ENCODE measurements around the gene APLF.

Gene APLF

GRCh38 chr2:68431316-68431972 is 35.9 kb upstream of the APLF start:
- POLR2A ChIA-PET = no interaction called here

GRCh38 chr2:68432696-68433658 is 34.4 kb upstream of the APLF start:
- CTCF ChIA-PET = no interaction called here

More at GRCh38 chr2:68431316-68431972, 35.9 kb upstream of the APLF start:
- CTCF ChIA-PET = no interaction called here
- DNase-seq (ENCODE audit: extremely low spot score) = no peak
- TF ChIP-seq HDGF (IDR thresholded peaks at IDR 0.05; ENCODE audit: borderline replicate concordance) (no peak), SUZ12 (IDR thresholded peaks at IDR 0.05) (no peak), FOXM1 (IDR thresholded peaks at IDR 0.05; ENCODE audit: borderline replicate concordance) (no peak), FOXA1 (IDR thresholded peaks at IDR 0.05) (no peak), TARDBP (IDR thresholded peaks at IDR 0.05) (no peak), ELF4 (IDR thresholded peaks at IDR 0.05) (no peak), SP1 (IDR thresholded peaks at IDR 0.05) (no peak), CTBP1 (IDR thresholded peaks at IDR 0.05; ENCODE audit: borderline replicate concordance) (no peak), BHLHE40 (IDR thresholded peaks at IDR 0.05; ENCODE audit: borderline replicate concordance) (no peak), PKNOX1 (IDR thresholded peaks at IDR 0.05) (no peak), LEF1 (IDR thresholded peaks at IDR 0.05; ENCODE audit: borderline replicate concordance) (no peak), ARNT (IDR thresholded peaks at IDR 0.05) (no peak), L3MBTL2 (conservative IDR thresholded peaks at IDR 0.05) (no peak), FOXK2 (IDR thresholded peaks at IDR 0.05) (no peak), NFRKB (IDR thresholded peaks at IDR 0.05) (no peak), ZNF384 (IDR thresholded peaks at IDR 0.05) (no peak)

GRCh38 chr2:68434981-68435380 is 32.4 kb upstream of the APLF start:
- no peak for DNase-seq (ENCODE audit: extremely low spot score)
- CTCF ChIA-PET = no interaction called here
- TF ChIP-seq TARDBP (IDR thresholded peaks at IDR 0.05) = no peak
- no peak for TF ChIP-seq PKNOX1 (IDR thresholded peaks at IDR 0.05)
- no peak for TF ChIP-seq L3MBTL2 (conservative IDR thresholded peaks at IDR 0.05)
- TF ChIP-seq NFRKB (IDR thresholded peaks at IDR 0.05) = no peak
- TF ChIP-seq FOXK2 (IDR thresholded peaks at IDR 0.05) = no peak
- no peak for TF ChIP-seq ARNT (IDR thresholded peaks at IDR 0.05)
- TF ChIP-seq SUZ12 (IDR thresholded peaks at IDR 0.05) = no peak
- no peak for TF ChIP-seq FOXM1 (IDR thresholded peaks at IDR 0.05; ENCODE audit: borderline replicate concordance)
- TF ChIP-seq CTBP1 (IDR thresholded peaks at IDR 0.05; ENCODE audit: borderline replicate concordance) = no peak
- POLR2A ChIA-PET = no interaction called here

More at GRCh38 chr2:68432696-68433658, 34.4 kb upstream of the APLF start:
- TF ChIP-seq SUZ12 (IDR thresholded peaks at IDR 0.05) (no peak), L3MBTL2 (conservative IDR thresholded peaks at IDR 0.05) (no peak), FOXA1 (IDR thresholded peaks at IDR 0.05) (no peak), FOXK2 (IDR thresholded peaks at IDR 0.05) (no peak), SP1 (IDR thresholded peaks at IDR 0.05) (no peak), ARNT (IDR thresholded peaks at IDR 0.05) (no peak), CTBP1 (IDR thresholded peaks at IDR 0.05; ENCODE audit: borderline replicate concordance) (no peak), BHLHE40 (IDR thresholded peaks at IDR 0.05; ENCODE audit: borderline replicate concordance) (no peak), ELF4 (IDR thresholded peaks at IDR 0.05) (no peak)
- DNase-seq (ENCODE audit: extremely low spot score) = no peak
- POLR2A ChIA-PET = no interaction called here

GRCh38 chr2:68435615-68436014 is 31.8 kb upstream of the APLF start:
- ChIA-PET CTCF (no interaction called here), POLR2A (no interaction called here)

GRCh38 chr2:68436270-68436669 is 31.1 kb upstream of the APLF start:
- TF ChIP-seq ELF4 (IDR thresholded peaks at IDR 0.05) (no peak), FOXA1 (IDR thresholded peaks at IDR 0.05) (no peak), L3MBTL2 (conservative IDR thresholded peaks at IDR 0.05) (no peak), HDGF (IDR thresholded peaks at IDR 0.05; ENCODE audit: borderline replicate concordance) (no peak), NFRKB (IDR thresholded peaks at IDR 0.05) (no peak), TARDBP (IDR thresholded peaks at IDR 0.05) (no peak)
- ChIA-PET POLR2A (no interaction called here), CTCF (no interaction called here)
- DNase-seq (ENCODE audit: extremely low spot score) = no peak

More at GRCh38 chr2:68435615-68436014, 31.8 kb upstream of the APLF start:
- no peak for DNase-seq (ENCODE audit: extremely low spot score)
- TF ChIP-seq NFRKB (IDR thresholded peaks at IDR 0.05) = no peak
- no peak for TF ChIP-seq ZNF384 (IDR thresholded peaks at IDR 0.05)
- TF ChIP-seq TARDBP (IDR thresholded peaks at IDR 0.05) = no peak
- no peak for TF ChIP-seq BHLHE40 (IDR thresholded peaks at IDR 0.05; ENCODE audit: borderline replicate concordance)
- no peak for TF ChIP-seq HDGF (IDR thresholded peaks at IDR 0.05; ENCODE audit: borderline replicate concordance)
- TF ChIP-seq PKNOX1 (IDR thresholded peaks at IDR 0.05) = no peak
- no peak for TF ChIP-seq ELF4 (IDR thresholded peaks at IDR 0.05)
- no peak for TF ChIP-seq SUZ12 (IDR thresholded peaks at IDR 0.05)
- no peak for TF ChIP-seq ARNT (IDR thresholded peaks at IDR 0.05)
- no peak for TF ChIP-seq FOXK2 (IDR thresholded peaks at IDR 0.05)
- TF ChIP-seq LEF1 (IDR thresholded peaks at IDR 0.05; ENCODE audit: borderline replicate concordance) = no peak
- TF ChIP-seq L3MBTL2 (conservative IDR thresholded peaks at IDR 0.05) = no peak
- no peak for TF ChIP-seq SP1 (IDR thresholded peaks at IDR 0.05)
- TF ChIP-seq FOXM1 (IDR thresholded peaks at IDR 0.05; ENCODE audit: borderline replicate concordance) = no peak
- no peak for TF ChIP-seq CTBP1 (IDR thresholded peaks at IDR 0.05; ENCODE audit: borderline replicate concordance)
- TF ChIP-seq FOXA1 (IDR thresholded peaks at IDR 0.05) = no peak
